Fibroblast of lung (primary cell): ENCODE measurements around the gene ARRDC2. TPM values are rescaled to one million over a fixed set of nuclear protein-coding genes. Genes with fewer than 3 reads are reported as not detected.

Experiments
- DNase-seq, 2 donors: peaks; one replicate each; pipeline versions ENCODE4 v3.0.0 to v3.0.0-alpha.2; 2010; ENCODE audit warnings: low read depth in 2 of 2
- H2AFZ ChIP-seq: 2 replicates; pipeline ENCODE4 v1.5.1; 2012; ENCODE audit warnings: low read length, control low read depth, inconsistent platforms
- H3K27ac ChIP-seq: 2 replicates; pipeline ENCODE4 v1.5.1; 2011; ENCODE audit warnings: low read length, control low read depth; ENCODE audit not compliant: insufficient read depth
- H3K27me3 ChIP-seq: 2 replicates; pipeline ENCODE4 v1.5.1; 2011; ENCODE audit warnings: mild to moderate bottlenecking, low read length; ENCODE audit not compliant: control insufficient read depth, insufficient read depth
- H3K36me3 ChIP-seq: 2 replicates; pipeline ENCODE4 v1.5.1; 2011; ENCODE audit warnings: low read length; ENCODE audit not compliant: control insufficient read depth, insufficient read depth
- H3K4me1 ChIP-seq: 2 replicates; pipeline ENCODE4 v1.5.1; 2011; ENCODE audit warnings: low read length; ENCODE audit not compliant: control insufficient read depth, insufficient read depth; ENCODE audit errors: extremely low read depth
- H3K4me2 ChIP-seq: 2 replicates; pipeline ENCODE4 v1.5.1; 2011; ENCODE audit warnings: low read length, control low read depth; ENCODE audit not compliant: insufficient read depth; ENCODE audit errors: extremely low read depth
- H3K4me3 ChIP-seq, 4 experiments: fragments of 200-600 bp in 1 of 4; sonication (generic) in 1 of 4; replicated peaks in 1 of 4; 2 replicates each; pipeline ENCODE4 v1.5.1; 2011 to 2016; ENCODE audit warnings: low read length in 4 of 4, low read depth in 3 of 4, mild to moderate bottlenecking in 3 of 4, control low read depth in 2 of 4, inconsistent platforms in 1 of 4, mixed read lengths in 1 of 4; ENCODE audit not compliant: insufficient read depth in 1 of 4; ENCODE audit errors: control extremely low read depth in 1 of 4
- H3K79me2 ChIP-seq: 2 replicates; pipeline ENCODE4 v1.5.1; 2012; ENCODE audit warnings: mild to moderate bottlenecking, low read length, inconsistent platforms; ENCODE audit not compliant: control insufficient read depth, insufficient read depth
- H3K9ac ChIP-seq: 2 replicates; pipeline ENCODE4 v1.5.1; 2011; ENCODE audit warnings: mild to moderate bottlenecking, low read length, control low read depth; ENCODE audit not compliant: insufficient read depth
- H3K9me3 ChIP-seq: 2 replicates; pipeline ENCODE4 v1.5.1; 2012; ENCODE audit warnings: low read depth, low read length; ENCODE audit not compliant: control insufficient read depth, insufficient read depth
- H4K20me1 ChIP-seq: 2 replicates; pipeline ENCODE4 v1.5.1; 2011; ENCODE audit warnings: low read length; ENCODE audit not compliant: control insufficient read depth, insufficient read depth; ENCODE audit errors: extremely low read depth
- CTCF ChIP-seq, 2 donors: IDR thresholded peaks in 1 of 2; conservative IDR thresholded peaks in 1 of 2; 1 replicate in 1 of 2; 2 replicates in 1 of 2; pipeline ENCODE4 v1.5.1; 2011 to 2012; ENCODE audit warnings: low read length in 2 of 2, control low read depth in 1 of 2, inconsistent platforms in 1 of 2, low read depth in 1 of 2, mild to moderate bottlenecking in 1 of 2
- EZH2 ChIP-seq: IDR thresholded peaks from 2 replicates; pipeline ENCODE4 v1.5.1; 2012; ENCODE audit warnings: low read length, control low read depth, mild to moderate bottlenecking; ENCODE audit errors: missing control alignments
- polyA plus RNA-seq, 2 donors: library from polyadenylated mRNA; depleted of rRNA in 1 of 2; stranded (reverse) in 1 of 2; unstranded in 1 of 2; fragments of >200 nt; gene quantifications; 2 replicates each; pipeline ENCODE4 v1.2.1, GENCODE V29; 2011 to 2012; ENCODE audit warnings: missing spikeins in 1 of 2
- total RNA-seq: library from RNA; depleted of rRNA; stranded (reverse); fragments of >200 nt; gene quantifications from 2 replicates; pipeline ENCODE4 v1.2.1, GENCODE V29; 2014

The ARRDC2 gene
- total and polyA plus RNA-seq, 2 donors (not counting 1 experiment from before 2014, with no cell fraction given) = 3.0 to 9.1 TPM

- Histone ChIP-seq H3K4me3 (no peak overlapping the region), H3K9me3 (no peaks in the 10 kb centered on the region), H3K27me3 (peaks cover 29% of the 10 kb centered on the region), H3K4me1 (no peaks in the 10 kb centered on the region), H4K20me1 (no peaks in the 10 kb centered on the region), H3K27ac (no peak overlapping the region), H3K36me3 (no peaks in the 10 kb centered on the region), H3K79me2 (no peaks in the 10 kb centered on the region), H2AFZ (no peak overlapping the region), H3K9ac (no peak overlapping the region), H3K4me2 (no peak overlapping the region)
- DNase-seq = no peak
- TF ChIP-seq EZH2 (peak; percentile 90), CTCF (conservative IDR thresholded peaks at IDR 0.05 in 1 of 2, IDR thresholded peaks at IDR 0.05 in 1 of 2; ENCODE audit: low read depth in 1 of 2, low read length in 2 of 2) (no peak)
Measured at GRCh38 chr19:17967257-17968051, 40.5 kb upstream of the ARRDC2 start.

- Histone ChIP-seq H3K79me2 (no peaks in the 10 kb centered on the region), H3K27me3 (peaks cover 29% of the 10 kb centered on the region), H3K4me2 (no peak overlapping the region), H3K4me1 (no peaks in the 10 kb centered on the region), H3K36me3 (no peaks in the 10 kb centered on the region), H3K9ac (no peak overlapping the region), H3K4me3 (no peak overlapping the region), H3K27ac (no peak overlapping the region), H2AFZ (no peak overlapping the region), H4K20me1 (no peaks in the 10 kb centered on the region), H3K9me3 (no peaks in the 10 kb centered on the region)
- no peak for TF ChIP-seq EZH2
- no peak for TF ChIP-seq CTCF (conservative IDR thresholded peaks at IDR 0.05 in 1 of 2, IDR thresholded peaks at IDR 0.05 in 1 of 2; ENCODE audit: low read depth in 1 of 2, low read length in 2 of 2)
- no peak for DNase-seq
Measured at GRCh38 chr19:17968362-17968761, 39.6 kb upstream of the ARRDC2 start.

GRCh38 chr19:17969096-17969792, 38.7 kb upstream of the ARRDC2 start:
- no peak overlapping the region for H3K9ac ChIP-seq
- H3K27me3 ChIP-seq = peaks cover 29% of the 10 kb centered on the region
- no peaks in the 10 kb centered on the region for H3K36me3 ChIP-seq
- H3K4me1 ChIP-seq = no peaks in the 10 kb centered on the region
- no peak for DNase-seq
- no peaks in the 10 kb centered on the region for H4K20me1 ChIP-seq
- H3K27ac ChIP-seq = no peak overlapping the region
- no peaks in the 10 kb centered on the region for H3K79me2 ChIP-seq
- H3K4me3 ChIP-seq = no peak overlapping the region
- TF ChIP-seq EZH2 = no peak
- TF ChIP-seq CTCF (conservative IDR thresholded peaks at IDR 0.05 in 1 of 2, IDR thresholded peaks at IDR 0.05 in 1 of 2; ENCODE audit: low read depth in 1 of 2, low read length in 2 of 2) = no peak
- H2AFZ ChIP-seq = no peak overlapping the region
- H3K4me2 ChIP-seq = no peak overlapping the region
- H3K9me3 ChIP-seq = no peaks in the 10 kb centered on the region
